Activated gamma-delta T cell (primary cell): ENCODE results near the gene EIF4G3.
"Not testable (repeated sequence)": the region's sequence is repeated elsewhere in the genome, so short reads cannot be mapped to it uniquely, and the experiment has no call there.

Source experiments
- DNase-seq: peaks from one replicate; lab custom pipeline; 2025; lab: John Stamatoyannopoulos, UW
- total RNA-seq, 2 donors: gene quantifications; one replicate each; lab custom pipeline; 2026; lab: John Stamatoyannopoulos, UW

The EIF4G3 gene
- total RNA-seq: 46.9 to 71.0 reads per million in 2 donors

DNA sequence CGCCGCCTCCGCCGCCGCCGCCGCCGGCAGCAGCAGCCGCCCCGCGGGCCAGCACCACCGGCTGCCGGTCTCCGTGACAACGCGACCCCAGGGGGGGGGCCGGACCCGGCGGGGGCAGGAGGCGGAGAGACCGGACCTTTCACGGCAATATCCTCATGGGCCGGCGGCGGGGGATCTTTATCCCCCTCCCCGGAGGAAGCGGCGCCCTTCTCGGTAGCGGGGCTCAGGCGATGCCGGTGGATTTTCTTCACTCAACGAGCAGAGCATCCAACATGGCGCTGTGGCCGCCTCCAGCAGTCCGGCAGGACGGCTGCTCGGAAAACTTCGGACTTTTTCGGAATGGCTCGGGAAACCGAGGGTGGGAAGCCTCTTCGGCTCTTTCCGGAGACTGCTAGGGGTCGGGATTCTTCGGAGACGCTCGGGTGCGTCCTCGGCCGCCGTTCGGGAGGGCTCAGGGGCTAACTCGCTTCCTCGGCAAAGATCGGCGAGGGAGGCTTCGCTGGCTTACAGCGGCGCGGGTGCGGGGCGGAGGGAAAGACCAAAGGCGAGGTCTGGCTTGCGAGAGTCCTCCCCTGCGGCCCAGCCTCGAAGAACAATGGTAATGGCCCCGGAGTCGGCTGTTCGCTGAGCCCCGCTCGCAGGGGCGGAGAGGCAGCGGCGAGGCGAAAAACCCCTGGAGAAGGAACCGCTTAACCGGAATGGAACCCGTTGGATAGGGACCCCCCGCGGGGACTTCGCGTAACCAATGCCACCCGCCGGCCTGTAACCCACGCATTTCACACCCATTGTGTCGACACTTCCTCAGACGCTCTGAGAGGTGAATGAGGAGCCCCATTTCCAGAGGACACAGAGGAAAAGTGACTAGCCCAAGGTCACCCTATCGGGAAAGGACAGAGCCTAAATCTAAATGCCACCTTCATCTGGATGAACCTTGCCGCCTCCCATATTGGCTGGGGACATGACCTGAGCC lies at the start of gene EIF4G3:
EIF4G3 (minus strand) TSS at position 312 of the 970 bp plus-strand sequence. CDS start 174,155 bp downstream, outside the sequence.
- DNase-seq: peak; percentile 79

DNA sequence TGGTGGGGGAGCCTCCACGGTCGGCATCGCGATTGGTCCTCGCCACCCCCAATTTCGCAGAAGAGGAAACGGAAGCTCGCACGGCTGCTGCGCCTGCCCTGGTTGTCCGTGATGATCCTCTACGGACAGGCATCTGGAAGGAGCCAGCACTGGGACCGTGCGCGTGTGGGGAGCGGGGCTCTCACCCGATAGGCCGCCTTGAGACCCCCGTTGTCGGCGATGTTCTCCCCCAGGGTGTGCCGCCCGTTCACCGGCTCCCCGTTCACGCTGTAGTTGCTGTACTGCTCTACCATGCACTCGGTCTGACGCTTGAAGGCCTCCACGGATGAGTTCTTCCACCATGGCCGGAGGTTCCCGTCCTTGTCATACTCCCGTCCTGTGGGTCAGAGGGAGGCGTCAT lies 48.4 kb upstream of the EIF4G3 start:
- DNase-seq: no peak

- DNase-seq: no peak
Observed at GRCh38 chr1:21220815-21221214, 44.1 kb upstream of the EIF4G3 start.

GRCh38 chr1:21219674-21220073 lies 43.0 kb upstream of the EIF4G3 start:
- no peak for DNase-seq

DNA sequence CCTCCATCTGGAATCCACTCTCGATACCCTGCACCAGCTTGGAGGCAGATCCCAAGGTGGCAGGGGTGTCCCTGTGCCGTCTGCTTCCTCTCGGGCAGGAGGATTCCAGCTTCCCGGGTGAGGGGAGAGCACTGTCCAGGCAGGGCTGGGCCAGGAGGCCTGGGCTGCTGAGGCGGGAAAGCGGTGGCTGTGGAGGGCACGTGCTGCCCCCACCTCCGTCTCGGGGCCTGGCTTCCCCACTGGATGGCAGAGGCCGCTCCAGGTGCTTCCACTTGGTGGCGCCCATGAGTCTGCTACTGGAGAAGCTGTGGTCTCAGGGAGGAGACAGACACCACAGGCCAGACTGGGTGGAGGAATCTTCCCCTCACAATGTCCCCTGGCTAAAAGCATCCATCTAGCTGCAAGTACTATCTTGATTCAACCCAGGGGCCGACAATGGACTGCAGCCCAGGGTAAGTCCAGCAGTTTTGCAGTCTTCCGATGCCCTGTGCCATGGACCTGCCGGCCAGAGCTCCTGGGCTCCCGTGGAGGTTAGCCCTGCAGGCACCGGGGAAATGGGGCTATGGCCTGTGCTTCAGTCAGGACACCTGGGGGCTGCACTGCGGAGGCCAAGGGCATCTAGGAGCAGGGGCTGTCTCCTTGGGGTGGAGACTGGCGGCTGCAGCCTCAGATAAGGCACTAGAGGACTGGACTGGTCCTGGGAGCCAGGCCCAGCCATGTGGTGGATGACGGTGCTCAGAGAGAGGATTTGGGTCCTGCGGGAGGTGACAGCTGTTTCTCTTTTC lies 41.3 kb upstream of the EIF4G3 start:
- no peak for DNase-seq

DNA sequence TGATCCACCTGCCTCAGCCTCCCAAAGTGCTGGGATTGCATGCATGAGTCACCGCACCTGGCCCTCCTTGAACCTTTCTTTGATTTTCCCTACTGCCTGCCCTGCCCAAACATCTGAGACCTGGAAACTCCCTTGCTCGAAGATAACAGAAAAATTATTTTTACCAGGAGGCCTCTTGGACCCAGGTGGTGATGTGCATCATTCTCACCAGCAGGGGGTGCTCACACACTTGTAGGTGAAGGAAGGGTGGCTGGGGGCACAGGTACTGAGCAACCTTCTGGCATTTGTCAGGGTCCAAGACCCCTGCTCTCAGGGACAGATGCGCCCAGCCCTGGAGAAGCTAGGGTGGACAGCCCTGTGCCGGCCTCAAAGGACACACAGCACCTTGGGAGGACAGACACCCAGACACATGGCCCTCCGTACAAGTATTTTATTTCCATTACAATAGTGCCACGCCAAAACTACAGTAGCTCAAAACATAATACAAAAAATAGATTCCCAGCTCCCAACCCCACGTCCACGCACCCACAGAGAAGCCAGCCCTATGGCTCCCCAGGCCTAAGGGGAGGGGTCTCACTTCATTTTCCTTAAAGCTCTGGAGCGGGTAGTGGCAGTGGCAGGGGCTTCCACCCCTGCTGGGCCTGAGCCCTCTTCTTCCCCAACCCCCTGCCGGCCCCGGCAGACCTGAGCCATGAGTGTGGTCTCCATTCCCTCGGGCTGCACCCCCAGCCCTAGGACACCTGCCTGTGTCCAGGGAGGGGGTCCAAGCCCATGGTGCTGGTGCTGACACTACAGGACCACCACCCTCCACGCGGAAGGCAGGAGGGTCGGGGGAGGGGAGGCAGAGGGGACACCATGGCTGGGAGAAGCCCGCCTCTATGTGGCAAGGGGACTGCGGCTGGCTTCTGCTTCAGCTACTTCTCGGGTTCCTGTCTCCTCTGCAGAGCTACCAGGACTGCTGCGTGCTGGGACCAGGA lies 40.4 kb upstream of the EIF4G3 start:
- no peak for DNase-seq

DNA sequence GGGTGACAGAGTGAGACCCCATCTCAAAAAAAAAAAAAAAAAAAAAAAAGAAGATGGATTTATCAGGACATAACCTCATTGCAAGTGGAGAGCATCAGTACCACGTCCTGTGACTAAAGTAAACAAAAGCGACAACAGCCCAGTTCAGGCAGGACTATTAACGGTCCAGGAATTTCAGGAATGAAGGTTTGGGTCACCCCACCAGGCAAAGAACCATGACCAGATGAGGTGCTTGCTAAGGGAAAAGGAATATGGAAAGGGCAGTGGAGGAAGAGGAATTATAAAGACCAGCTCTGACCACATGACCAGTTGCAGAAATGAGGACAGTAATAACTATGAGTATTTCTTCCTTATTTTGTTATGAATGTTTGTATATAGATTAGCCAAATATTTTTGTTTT lies 35.4 kb upstream of the EIF4G3 start:
- no peak for DNase-seq

GRCh38 chr1:21208137-21208700 lies 31.5 kb upstream of the EIF4G3 start:
- not testable (repeated sequence) for DNase-seq

DNA sequence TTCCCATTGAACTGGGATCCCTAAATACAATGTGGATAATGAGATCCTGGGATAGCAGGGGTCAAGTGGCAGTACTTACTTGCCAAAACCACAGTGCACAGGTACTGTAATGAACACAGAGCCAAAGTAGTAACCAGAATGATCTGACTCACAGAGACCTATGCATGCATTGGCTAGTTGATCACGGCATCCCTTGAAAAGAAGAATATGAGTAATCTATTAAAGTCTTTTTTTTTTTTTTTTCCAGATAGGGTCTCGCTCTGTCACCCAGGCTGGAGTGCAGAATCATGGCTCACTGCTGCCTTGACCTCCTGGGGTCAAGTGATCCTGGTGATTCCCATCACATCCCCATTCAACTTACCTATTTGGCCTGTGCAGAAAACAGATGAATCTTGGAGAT lies 29.4 kb upstream of the EIF4G3 start:
- DNase-seq: no peak

DNA sequence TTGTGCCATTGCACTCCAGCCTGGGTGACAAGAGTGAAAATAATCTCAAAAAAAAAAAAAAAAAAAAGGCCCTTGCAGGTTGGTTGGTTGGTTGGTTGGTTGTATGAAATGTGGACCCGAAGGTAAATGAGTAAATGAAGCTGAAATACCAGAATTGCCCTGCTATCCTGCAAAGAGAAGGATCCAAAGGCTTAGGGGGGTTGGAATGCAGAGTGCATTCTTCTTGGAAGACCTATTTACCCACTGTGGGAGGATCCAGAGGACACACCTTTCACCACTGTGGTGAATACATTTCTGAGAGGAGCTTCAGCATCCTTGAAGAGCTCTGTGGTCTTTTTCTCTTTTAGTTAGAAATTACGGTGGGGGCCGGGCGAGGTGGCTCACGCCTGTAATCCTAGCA lies 28.7 kb upstream of the EIF4G3 start:
- DNase-seq: no peak

DNA sequence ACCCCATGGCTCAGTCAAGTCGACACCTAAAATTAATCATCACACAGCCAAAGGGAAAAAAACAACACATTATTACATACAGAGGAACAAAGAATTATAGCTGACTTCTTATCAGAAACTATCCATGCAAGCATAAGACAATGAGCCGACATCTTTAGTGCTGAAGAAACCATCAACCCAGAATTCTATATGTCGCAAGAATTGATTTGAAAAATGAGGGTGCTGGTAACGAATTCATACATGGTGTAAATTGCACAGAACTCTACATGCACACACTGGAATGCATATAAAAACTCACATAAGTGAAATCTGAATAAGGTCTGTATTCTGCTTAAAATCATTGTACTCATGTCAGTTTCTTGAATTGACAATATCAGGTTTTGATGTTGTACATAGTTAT lies 25.0 kb upstream of the EIF4G3 start:
- no peak for DNase-seq

- DNase-seq: not testable (repeated sequence)
Observed at GRCh38 chr1:21201238-21201637, 24.5 kb upstream of the EIF4G3 start.

- DNase-seq: no peak
Observed at GRCh38 chr1:21200767-21201166, 24.1 kb upstream of the EIF4G3 start.

DNA sequence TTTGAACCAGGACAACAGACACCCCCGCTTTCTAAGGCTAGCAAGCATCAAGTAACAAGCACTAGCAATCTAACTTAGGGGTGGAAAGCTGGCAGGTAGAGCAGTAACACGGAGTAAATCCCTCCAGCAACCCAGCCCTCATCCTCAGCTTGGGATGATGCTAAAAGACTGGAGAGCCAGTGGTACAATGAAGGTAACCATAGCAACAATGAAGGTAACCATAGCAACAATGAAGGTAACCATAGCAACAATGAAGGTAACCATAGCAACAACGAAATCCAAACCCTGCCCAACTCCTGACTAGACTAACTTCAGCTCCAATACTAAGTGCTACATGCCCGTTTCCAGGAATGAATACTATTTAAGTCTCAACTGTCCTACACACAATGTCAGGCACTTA lies 22.2 kb upstream of the EIF4G3 start:
- DNase-seq: no peak

DNA sequence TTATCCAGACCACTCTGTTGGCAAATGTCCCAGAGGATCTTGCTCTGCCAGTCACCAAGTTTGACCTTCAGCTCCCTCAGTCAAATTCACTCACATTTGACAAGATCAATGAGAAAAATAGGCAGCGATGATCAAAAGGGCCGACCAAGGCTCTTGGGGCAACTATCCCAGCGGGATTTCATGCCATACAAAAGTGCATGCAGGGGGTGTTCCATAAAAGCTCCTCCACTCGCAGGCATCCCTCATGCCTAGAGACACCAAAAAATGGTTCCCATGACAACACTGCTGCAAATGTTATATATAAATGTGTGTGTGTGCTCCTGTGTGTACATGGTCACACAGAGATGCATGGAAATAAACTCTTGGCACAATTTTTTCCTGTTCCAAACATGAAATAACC lies 16.2 kb upstream of the EIF4G3 start:
- no peak for DNase-seq

DNA sequence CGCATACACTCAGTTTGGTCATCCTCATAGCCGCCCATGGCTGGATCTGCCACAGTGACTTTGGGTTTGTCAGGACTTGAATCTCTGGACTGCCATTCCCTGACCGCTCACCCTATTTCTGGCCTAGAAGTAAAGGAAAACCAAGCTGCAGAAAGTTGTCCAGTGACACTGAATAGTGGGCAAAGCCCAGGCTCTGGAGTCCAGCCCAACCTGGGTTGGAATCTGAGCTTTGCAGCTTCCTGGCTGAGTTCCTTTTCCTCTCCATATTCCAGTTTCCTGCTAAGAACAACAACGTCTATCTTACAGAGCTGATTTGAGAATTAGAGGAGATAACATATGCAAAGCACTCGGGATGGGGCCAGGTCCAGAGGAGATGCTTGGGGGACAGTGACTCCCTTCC lies 15.6 kb upstream of the EIF4G3 start:
- no peak for DNase-seq

- not testable (repeated sequence) for DNase-seq
Observed at GRCh38 chr1:21190771-21191170, 14.1 kb upstream of the EIF4G3 start.

DNA sequence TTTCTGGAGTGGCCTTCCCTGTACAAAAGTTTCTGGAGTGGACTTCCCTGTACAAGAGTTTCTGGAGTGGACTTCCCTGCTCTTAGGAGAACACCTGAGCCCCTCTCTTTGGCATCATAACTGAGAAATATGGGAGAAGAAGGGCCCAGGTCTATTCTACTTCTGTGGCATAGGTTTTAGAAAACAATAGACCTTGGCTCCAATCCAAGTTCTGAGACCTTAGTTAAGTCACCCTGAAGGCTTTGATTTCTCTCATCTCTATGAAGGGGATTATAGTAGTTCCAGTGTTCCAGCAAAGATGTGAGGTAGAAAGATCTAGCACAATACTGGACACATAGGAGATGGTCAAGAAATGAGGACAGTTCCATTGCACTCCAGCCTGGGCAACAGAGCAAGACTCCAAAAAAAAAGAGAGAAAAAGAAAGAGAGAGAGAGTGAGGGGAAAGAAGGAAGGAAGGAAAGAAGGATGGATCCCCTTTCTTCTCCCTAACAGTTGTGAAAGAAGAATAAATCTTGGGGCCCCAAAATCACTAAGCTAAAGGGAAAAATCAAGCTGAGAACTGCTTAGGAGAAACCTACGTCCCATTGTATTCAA lies 13.3 kb upstream of the EIF4G3 start:
- DNase-seq: no peak

DNA sequence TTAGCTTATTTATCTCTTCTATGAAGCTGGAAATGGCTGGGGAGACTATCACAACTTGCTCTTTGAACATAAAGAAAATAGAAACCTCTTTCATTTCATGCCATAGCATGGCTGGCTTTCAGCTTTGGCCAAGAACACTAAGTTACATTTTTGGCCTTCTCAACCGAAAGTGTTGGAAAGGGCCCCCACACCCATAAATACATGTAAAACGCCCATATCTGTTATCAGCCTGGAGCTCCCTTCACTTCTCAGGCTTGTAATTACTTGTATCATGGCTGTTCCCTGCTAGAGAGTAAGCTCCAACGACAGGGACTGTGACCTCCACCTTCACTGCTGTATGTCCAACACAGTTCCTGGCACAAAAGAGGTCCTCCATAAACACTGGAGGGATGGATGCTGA lies 12.7 kb upstream of the EIF4G3 start:
- no peak for DNase-seq

DNA sequence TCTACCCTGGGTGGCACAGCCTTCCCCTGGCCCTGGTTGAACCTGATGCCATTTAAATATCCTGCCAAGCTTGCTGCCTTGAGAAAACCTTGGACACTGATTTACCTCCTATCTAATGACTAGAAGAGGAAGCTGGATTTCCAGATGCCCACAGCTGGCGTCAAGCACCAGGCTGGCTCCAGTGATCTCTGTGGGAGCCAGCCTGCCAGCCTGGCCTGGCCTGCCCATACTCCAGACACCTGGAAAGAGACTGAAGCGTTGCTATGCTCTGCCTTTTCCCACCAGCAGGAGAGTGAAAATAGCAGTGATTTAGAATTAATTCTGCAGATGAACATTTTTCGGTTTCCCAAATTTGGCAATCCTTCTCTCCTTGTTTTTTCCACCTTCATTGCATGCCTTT lies 11.5 kb upstream of the EIF4G3 start:
- DNase-seq: no peak

GRCh38 chr1:21185221-21185731 lies 8.6 kb upstream of the EIF4G3 start:
- no peak for DNase-seq
